Adrenal gland (tissue), 12 donors: ENCODE results near the gene KIF14. TPM values are rescaled to one million over a fixed set of nuclear protein-coding genes. Genes with fewer than 3 reads are reported as not detected.

Experiments
- DNase-seq, 7 donors: peaks; one replicate each; pipeline ENCODE4 v3.0.0-alpha.2; 2019 to 2020
- H3K27ac ChIP-seq, 5 donors: fragments of 200-600 bp; sonication (generic) in 4 of 5; 1 replicate in 3 of 5; 2 replicates in 2 of 5; pipeline versions ENCODE4 v1.5.1 to v1.8.0; 2016 to 2020; ENCODE audit warnings: mild to moderate bottlenecking in 1 of 5
- H3K27me3 ChIP-seq: fragments of 200-600 bp; 2 replicates; pipeline ENCODE4 v1.8.0; 2021
- H3K36me3 ChIP-seq, 2 donors: fragments of 200-600 bp; replicated peaks in 1 of 2; 1 replicate in 1 of 2; 2 replicates in 1 of 2; pipeline versions ENCODE4 v1.5.1 to v1.8.0; 2018 to 2022
- H3K4me1 ChIP-seq, 2 donors: fragments of 200-600 bp; replicated peaks in 1 of 2; 1 replicate in 1 of 2; 2 replicates in 1 of 2; pipeline versions ENCODE4 v1.5.1 to v1.8.0; 2018 to 2021
- H3K4me3 ChIP-seq, 4 donors: fragments of 200-600 bp; sonication (generic) in 3 of 4; one replicate each; pipeline ENCODE4 v1.5.1; 2016 to 2018
- H3K9me3 ChIP-seq, 3 donors: fragments of 200-600 bp; sonication (generic) in 1 of 3; replicated peaks in 1 of 3; 1 replicate in 2 of 3; 2 replicates in 1 of 3; pipeline versions ENCODE4 v1.5.1 to v1.8.0; 2016 to 2021
- POLR2A ChIP-seq, 2 donors: fragments of 450-650 bp; IDR thresholded peaks; one replicate each; pipeline ENCODE4 v1.6.1; 2017; ENCODE audit warnings: antibody characterized with exemption in 2 of 2, mild to moderate bottlenecking in 2 of 2, moderate library complexity in 1 of 2
- WGBS, 4 donors: extraction: QIAGEN DNeasy Blood & Tissue Kit in 2 of 4; methylation state at CpG; one replicate each; pipeline versions ENCODE4 v1.1.5 to v1.1.7; 2013 to 2017; 5-methylcytosine and 5-hydroxymethylcytosine counted together
- intact Hi-C, 2 donors: fragments of 100-400 bp; cut with DNase I; formaldehyde crosslinking; loops; one replicate each; pipeline versions ENCODE4 v1.14.1 to v1.15.0; 2022 to 2023
- polyA plus RNA-seq, 3 donors: library from polyadenylated mRNA; stranded (reverse); fragments of 200-250 nt in 2 of 3; fragments of 350-450 nt in 1 of 3; fragmentation: Illumina TruSeq in 1 of 3; extraction: RNeasy Lipid Tissue Mini Kit (QIAGEN cat#74804) in 1 of 3; gene quantifications; one replicate each; pipeline ENCODE4 v1.2.3, GENCODE V29; 2013 to 2014
- total RNA-seq, 9 donors: library from RNA; depleted of rRNA in 4 of 9; stranded (reverse); fragments of >200 nt in 4 of 9; fragments of 120-200 nt in 1 of 9; fragmentation: NEBNext Ultra II Directional in 1 of 9; extraction: Animal tissue kit (Norgen Biotek cat#: 25700) in 1 of 9; gene quantifications; one replicate each; pipeline versions ENCODE4 v1.1.0 to v1.2.4, GENCODE V29; 2013 to 2023
- TF ChIP-seq, protein P1 (sequence below), 6 experiments: fragments of 450-650 bp in 4 of 6; fragments of 200-600 bp in 2 of 6; sonication (generic) in 1 of 6; IDR thresholded peaks; 1 replicate in 5 of 6; 2 replicates in 1 of 6; pipeline versions ENCODE4 v1.5.1 to v1.8.0; 2016 to 2021; ENCODE audit warnings: antibody characterized with exemption in 6 of 6, mild to moderate bottlenecking in 2 of 6, moderate library complexity in 1 of 6
- donor health status: healthy with polysubstance abuse.
- donor health status: Bipolar disorder and iron deficiency.
- donor health status: DM: yes; HTN: yes; CAD: no.
- donor health status: DM: no; HTN: no; CAD: no.
- donor health status: DM: no; HTN: no; CAD: no.
- donor health status: DM: yes; HTN: yes; CAD: no.

Gene KIF14
- total and polyA plus RNA-seq, 12 donors, result 0.07 to 3.5 (median 0.32) TPM

DNA sequence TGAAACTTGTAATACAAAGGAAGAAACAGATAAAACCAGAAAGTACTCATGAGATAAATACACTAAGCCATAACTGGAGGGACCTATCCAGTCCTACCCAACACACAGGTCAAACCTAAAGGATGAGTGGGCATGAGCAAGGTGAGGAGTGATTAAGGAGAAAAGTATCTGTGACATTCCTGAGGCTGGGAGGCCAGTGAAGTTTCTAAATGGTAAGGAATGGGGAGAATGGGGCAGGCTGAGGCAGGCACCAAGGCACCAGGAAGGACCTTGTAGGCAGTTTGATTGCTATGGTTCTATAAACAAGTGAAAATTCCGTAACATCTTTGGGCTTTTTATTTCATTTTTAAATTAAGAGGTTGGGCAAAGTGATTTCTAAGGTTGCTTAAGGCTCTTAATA is 38.7 kb upstream of the KIF14 start:
- Histone ChIP-seq H3K36me3 (peaks cover 0 to 71% of the 10 kb centered on the region in 2 donors), H3K27ac (no peak overlapping the region), H3K27me3 (no peaks in the 10 kb centered on the region), H3K9me3 (no peaks in the 10 kb centered on the region), H3K4me1 (peaks cover 5 to 10% of the 10 kb centered on the region in 2 donors), H3K4me3 (no peak overlapping the region)
- no peak for DNase-seq
- TF ChIP-seq POLR2A (IDR thresholded peaks at IDR 0.05), result no peak
- TF ChIP-seq, protein P1, sequence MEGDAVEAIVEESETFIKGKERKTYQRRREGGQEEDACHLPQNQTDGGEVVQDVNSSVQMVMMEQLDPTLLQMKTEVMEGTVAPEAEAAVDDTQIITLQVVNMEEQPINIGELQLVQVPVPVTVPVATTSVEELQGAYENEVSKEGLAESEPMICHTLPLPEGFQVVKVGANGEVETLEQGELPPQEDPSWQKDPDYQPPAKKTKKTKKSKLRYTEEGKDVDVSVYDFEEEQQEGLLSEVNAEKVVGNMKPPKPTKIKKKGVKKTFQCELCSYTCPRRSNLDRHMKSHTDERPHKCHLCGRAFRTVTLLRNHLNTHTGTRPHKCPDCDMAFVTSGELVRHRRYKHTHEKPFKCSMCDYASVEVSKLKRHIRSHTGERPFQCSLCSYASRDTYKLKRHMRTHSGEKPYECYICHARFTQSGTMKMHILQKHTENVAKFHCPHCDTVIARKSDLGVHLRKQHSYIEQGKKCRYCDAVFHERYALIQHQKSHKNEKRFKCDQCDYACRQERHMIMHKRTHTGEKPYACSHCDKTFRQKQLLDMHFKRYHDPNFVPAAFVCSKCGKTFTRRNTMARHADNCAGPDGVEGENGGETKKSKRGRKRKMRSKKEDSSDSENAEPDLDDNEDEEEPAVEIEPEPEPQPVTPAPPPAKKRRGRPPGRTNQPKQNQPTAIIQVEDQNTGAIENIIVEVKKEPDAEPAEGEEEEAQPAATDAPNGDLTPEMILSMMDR (IDR thresholded peaks at IDR 0.05), result no peak
- 95 to 97% (median 96%) methylated on average over 1 of the region's 1 CpG for WGBS, 4 donors
- intact Hi-C loops, result no loop called here

DNA sequence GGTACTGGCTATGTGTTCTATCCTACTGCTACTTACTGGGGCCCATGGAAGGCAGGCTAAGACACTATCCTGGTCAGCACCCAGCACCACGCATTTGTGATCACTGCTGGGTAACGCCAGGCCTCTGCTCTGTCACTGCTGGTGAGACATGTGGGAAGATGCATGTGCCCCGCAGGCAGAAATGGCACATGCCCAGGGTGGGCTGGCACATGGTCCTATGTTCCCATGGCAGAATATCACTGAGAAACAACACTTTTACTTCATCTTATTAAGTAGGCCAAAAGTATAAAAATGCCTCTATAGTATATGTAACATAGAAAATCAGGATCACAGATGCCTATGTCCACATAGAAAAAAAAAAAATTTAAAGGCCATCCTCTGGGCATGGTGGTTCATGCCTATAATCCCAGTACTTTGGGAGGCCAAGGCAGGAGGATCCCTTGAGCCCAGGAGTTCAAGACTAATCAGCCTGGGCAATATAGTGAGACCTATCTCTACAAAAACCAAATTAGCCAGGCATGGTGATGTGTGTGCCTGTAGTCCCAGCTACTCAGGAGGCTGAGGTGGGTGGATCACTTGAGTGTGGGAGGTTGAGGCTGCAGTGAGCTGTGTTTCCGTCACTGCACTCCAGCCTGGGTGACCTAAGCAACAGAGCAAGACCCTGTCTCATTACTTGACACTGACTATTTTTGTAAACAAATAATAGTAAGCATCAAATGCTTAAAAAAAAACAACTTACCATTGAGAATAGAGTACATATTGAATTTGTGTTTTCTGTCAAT is 37.7 kb upstream of the KIF14 start:
- no peaks in the 10 kb centered on the region for H3K9me3 ChIP-seq
- no peak overlapping the region for H3K4me3 ChIP-seq
- no peak overlapping the region for H3K27ac ChIP-seq
- TF ChIP-seq POLR2A (IDR thresholded peaks at IDR 0.05), result no peak
- TF ChIP-seq, protein P1 (IDR thresholded peaks at IDR 0.05), result no peak
- no peaks in the 10 kb centered on the region for H3K27me3 ChIP-seq
- DNase-seq, result no peak
- intact Hi-C loops, result no loop called here
- H3K36me3 ChIP-seq, result peaks cover 0 to 68% of the 10 kb centered on the region in 2 donors
- WGBS, 4 donors, result 90 to 100% (median 93%) methylated on average over 2 to 4 of the region's 4 CpGs
- H3K4me1 ChIP-seq, result peaks cover 5% of the 10 kb centered on the region in 2 donors

DNA sequence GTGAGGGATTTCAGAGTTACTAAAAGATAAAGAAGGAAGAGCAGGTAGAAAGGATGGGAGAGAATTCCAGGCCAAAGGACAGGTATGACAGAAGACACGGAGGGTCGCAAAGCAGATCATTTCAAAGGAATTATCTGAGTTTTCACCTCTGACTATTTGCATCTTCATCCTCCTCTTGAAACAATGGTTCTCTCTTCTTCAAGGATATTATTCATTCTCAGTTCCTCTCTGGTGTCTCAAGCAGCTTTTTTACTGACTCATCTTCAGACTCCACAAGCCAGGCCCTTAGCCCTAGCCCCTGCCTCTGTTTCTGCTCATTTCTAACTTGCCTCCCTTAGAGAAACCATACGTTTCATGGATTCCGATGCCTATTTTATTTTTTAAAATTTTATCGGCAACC is 34.1 kb upstream of the KIF14 start:
- Histone ChIP-seq H3K36me3 (peaks cover 0 to 49% of the 10 kb centered on the region in 2 donors), H3K27ac (no peak overlapping the region), H3K9me3 (no peaks in the 10 kb centered on the region), H3K27me3 (no peaks in the 10 kb centered on the region), H3K4me1 (no peaks in the 10 kb centered on the region), H3K4me3 (no peak overlapping the region)
- intact Hi-C loops, result no loop called here
- DNase-seq, result no peak
- 91 to 96% (median 93%) methylated on average over 5 of the region's 5 CpGs for WGBS, 4 donors
- TF ChIP-seq POLR2A (IDR thresholded peaks at IDR 0.05), result no peak
- TF ChIP-seq, protein P1 (IDR thresholded peaks at IDR 0.05), result no peak

DNA sequence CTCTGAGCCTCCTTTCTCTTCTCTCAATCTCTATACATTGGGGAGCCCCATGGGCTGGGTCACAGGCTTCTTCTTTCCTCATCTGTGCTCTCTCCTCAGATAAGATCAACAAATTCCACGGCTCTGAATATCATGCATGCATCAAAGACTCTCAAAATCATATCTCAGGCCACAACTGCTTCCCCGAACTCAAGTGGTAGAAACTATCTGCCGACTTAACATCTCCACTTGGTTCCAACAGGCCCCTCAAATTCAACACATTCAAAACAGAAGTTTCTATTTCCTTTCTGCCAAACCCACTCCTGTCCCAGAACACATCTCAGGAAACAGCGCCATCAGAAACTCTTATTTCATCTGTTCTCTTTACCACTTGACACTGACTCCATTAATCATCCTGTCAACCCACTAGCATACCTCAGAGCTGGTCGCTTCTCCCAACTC is 32.5 kb upstream of the KIF14 start:
- no peaks in the 10 kb centered on the region for H3K27me3 ChIP-seq
- intact Hi-C loops, result no loop called here
- no peaks in the 10 kb centered on the region for H3K9me3 ChIP-seq
- TF ChIP-seq POLR2A (IDR thresholded peaks at IDR 0.05), result no peak
- TF ChIP-seq, protein P1 (IDR thresholded peaks at IDR 0.05), result no peak
- peaks cover 0 to 53% of the 10 kb centered on the region in 2 donors for H3K36me3 ChIP-seq
- no peaks in the 10 kb centered on the region for H3K4me1 ChIP-seq
- 66 to 94% (median 84%) methylated on average over 5 of the region's 5 CpGs for WGBS, 4 donors
- no peak overlapping the region for H3K4me3 ChIP-seq
- no peak for DNase-seq
- H3K27ac ChIP-seq, result no peak overlapping the region
